ENCODE data around the gene PDS5A.

DNA sequence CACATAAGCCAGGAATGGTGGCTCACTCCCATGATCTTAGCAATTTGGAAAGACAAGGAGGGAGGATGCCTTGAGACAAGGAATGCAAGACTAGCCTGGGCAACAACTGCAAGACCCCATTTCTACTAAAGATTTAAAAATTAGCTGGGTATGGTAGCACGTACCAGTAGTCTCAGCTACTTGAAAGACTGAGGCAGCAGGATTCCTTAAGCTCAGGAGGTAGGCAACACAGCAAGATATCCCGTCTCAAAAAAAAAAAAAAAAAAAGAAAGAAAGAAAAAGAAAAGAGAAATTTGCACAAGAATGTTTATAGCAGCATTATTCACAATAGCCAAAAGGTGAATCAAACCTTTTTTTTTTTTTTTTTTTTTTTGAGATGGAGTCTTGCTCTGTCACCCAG, 29.7 kb downstream of the PDS5A start:
- TF ChIP-seq, protein P1, sequence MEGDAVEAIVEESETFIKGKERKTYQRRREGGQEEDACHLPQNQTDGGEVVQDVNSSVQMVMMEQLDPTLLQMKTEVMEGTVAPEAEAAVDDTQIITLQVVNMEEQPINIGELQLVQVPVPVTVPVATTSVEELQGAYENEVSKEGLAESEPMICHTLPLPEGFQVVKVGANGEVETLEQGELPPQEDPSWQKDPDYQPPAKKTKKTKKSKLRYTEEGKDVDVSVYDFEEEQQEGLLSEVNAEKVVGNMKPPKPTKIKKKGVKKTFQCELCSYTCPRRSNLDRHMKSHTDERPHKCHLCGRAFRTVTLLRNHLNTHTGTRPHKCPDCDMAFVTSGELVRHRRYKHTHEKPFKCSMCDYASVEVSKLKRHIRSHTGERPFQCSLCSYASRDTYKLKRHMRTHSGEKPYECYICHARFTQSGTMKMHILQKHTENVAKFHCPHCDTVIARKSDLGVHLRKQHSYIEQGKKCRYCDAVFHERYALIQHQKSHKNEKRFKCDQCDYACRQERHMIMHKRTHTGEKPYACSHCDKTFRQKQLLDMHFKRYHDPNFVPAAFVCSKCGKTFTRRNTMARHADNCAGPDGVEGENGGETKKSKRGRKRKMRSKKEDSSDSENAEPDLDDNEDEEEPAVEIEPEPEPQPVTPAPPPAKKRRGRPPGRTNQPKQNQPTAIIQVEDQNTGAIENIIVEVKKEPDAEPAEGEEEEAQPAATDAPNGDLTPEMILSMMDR (IDR thresholded peaks at IDR 0.05) = no peak
- TF ChIP-seq EP300 (IDR thresholded peaks at IDR 0.05) = no peak

Measured in tibial nerve (tissue), 4 donors.